Stimulated activated CD8-positive, alpha-beta memory T cell treated with anti-CD3 and anti-CD28 coated beads, Interleukin-12 subunit alpha, Interleukin-12 subunit beta, amount 100 ng/mL, for 24 hours (primary cell): ENCODE data around the gene KRT33B.
"Not testable (repeated sequence)": the region's sequence is repeated elsewhere in the genome, so short reads cannot be mapped to it uniquely, and the experiment has no call there.

Source experiments
- DNase-seq: peaks from one replicate; pipeline ENCODE4 v3.0.0-alpha.2; 2020; ENCODE audit errors: extremely low read depth

Gene KRT33B

GRCh38 chr17:41369713-41370112 lies at the start of gene KRT33B:
Gene KRT33B, minus strand, starts transcription at chr17:41369813. Its CDS starts 63 bp downstream, at chr17:41369750.
- no peak for DNase-seq

- no peak for DNase-seq
Measured at GRCh38 chr17:41418116-41418860, 48.7 kb upstream of the KRT33B start.

GRCh38 chr17:41417576-41418015 lies 48.0 kb upstream of the KRT33B start:
- no peak for DNase-seq

GRCh38 chr17:41417127-41417526 lies 47.5 kb upstream of the KRT33B start:
- DNase-seq, result no peak

- DNase-seq, result no peak
Measured at GRCh38 chr17:41416479-41416878, 46.9 kb upstream of the KRT33B start.

GRCh38 chr17:41415833-41416335 lies 46.3 kb upstream of the KRT33B start:
- no peak for DNase-seq

GRCh38 chr17:41415411-41415810 lies 45.8 kb upstream of the KRT33B start:
- no peak for DNase-seq

- no peak for DNase-seq
Measured at GRCh38 chr17:41413982-41414381, 44.4 kb upstream of the KRT33B start.

GRCh38 chr17:41413353-41413957 lies 43.8 kb upstream of the KRT33B start:
- no peak for DNase-seq

GRCh38 chr17:41411072-41411840 lies 41.6 kb upstream of the KRT33B start:
- no peak for DNase-seq

- no peak for DNase-seq
Measured at GRCh38 chr17:41407226-41407625, 37.6 kb upstream of the KRT33B start.

GRCh38 chr17:41406205-41406604 lies 36.6 kb upstream of the KRT33B start:
- DNase-seq, result no peak

GRCh38 chr17:41404024-41404671 lies 34.5 kb upstream of the KRT33B start:
- DNase-seq, result peak; percentile 20

GRCh38 chr17:41403404-41404023 lies 33.9 kb upstream of the KRT33B start:
- no peak for DNase-seq

- DNase-seq, result no peak
Measured at GRCh38 chr17:41402161-41402560, 32.5 kb upstream of the KRT33B start.

GRCh38 chr17:41396996-41397660 lies 27.5 kb upstream of the KRT33B start, which contains the start of gene KRT31:
Gene KRT31, minus strand, starts transcription at chr17:41397608. Its CDS starts 69 bp downstream, at chr17:41397539.
- no peak for DNase-seq

- DNase-seq, result no peak
Measured at GRCh38 chr17:41396340-41396739, 26.7 kb upstream of the KRT33B start.

GRCh38 chr17:41395611-41396010 lies 26.0 kb upstream of the KRT33B start:
- no peak for DNase-seq

GRCh38 chr17:41395044-41395443 lies 25.4 kb upstream of the KRT33B start:
- DNase-seq, result not testable (repeated sequence)

- no peak for DNase-seq
Measured at GRCh38 chr17:41394254-41394996, 24.8 kb upstream of the KRT33B start.
